GM23248 (cell line): ENCODE measurements around the gene GALNS.

Experiments used
- EZH2 ChIP-seq: fragments of 200-600 bp; sonication (generic); IDR thresholded peaks from 2 replicates; pipeline ENCODE4 v1.6.1; 2018; ENCODE audit warnings: antibody characterized with exemption, mild to moderate bottlenecking; ENCODE audit not compliant: insufficient read depth, poor library complexity, severe bottlenecking
- EZH2phosphoT487 ChIP-seq: fragments of 200-600 bp; sonication (generic); IDR thresholded peaks from 2 replicates; pipeline ENCODE4 v1.6.1; 2018; ENCODE audit warnings: antibody characterized with exemption, moderate library complexity, mild to moderate bottlenecking, low read depth; ENCODE audit not compliant: insufficient read depth

GRCh38 chr16:88778541-88779065 is 78.1 kb downstream of the GALNS start:
- TF ChIP-seq EZH2phosphoT487, result no peak
- TF ChIP-seq EZH2, result no peak
